Osteocyte (in vitro differentiated cells): Measurements from ENCODE around the gene EXOC4. TPM values are rescaled to one million over a fixed set of nuclear protein-coding genes. Genes with fewer than 3 reads are reported as not detected.

Source experiments
- DNase-seq: peaks from one replicate; pipeline ENCODE4 v3.0.0; 2021; ENCODE audit warnings: mixed read lengths; ENCODE audit not compliant: unreplicated experiment; ENCODE audit errors: extremely low spot score
- H3K27ac Mint-ChIP-seq: one replicate; pipeline ENCODE4 v1.8.0; 2021; ENCODE audit warnings: mild to moderate bottlenecking, mixed read lengths; ENCODE audit not compliant: unreplicated experiment
- H3K27me3 Mint-ChIP-seq: one replicate; pipeline ENCODE4 v1.8.0; 2021; ENCODE audit warnings: mixed read lengths; ENCODE audit not compliant: unreplicated experiment
- H3K36me3 Mint-ChIP-seq: one replicate; pipeline ENCODE4 v1.8.0; 2021; ENCODE audit warnings: mixed read lengths; ENCODE audit not compliant: unreplicated experiment
- H3K4me1 Mint-ChIP-seq: one replicate; pipeline ENCODE4 v1.8.0; 2021; ENCODE audit warnings: mixed read lengths; ENCODE audit not compliant: unreplicated experiment
- H3K4me3 Mint-ChIP-seq: one replicate; pipeline ENCODE4 v1.8.0; 2021; ENCODE audit warnings: mild to moderate bottlenecking, moderate library complexity, mixed read lengths; ENCODE audit not compliant: unreplicated experiment
- H3K9me3 Mint-ChIP-seq: one replicate; pipeline ENCODE4 v1.8.0; 2021; ENCODE audit warnings: mixed read lengths; ENCODE audit not compliant: unreplicated experiment
- CTCF ChIP-seq: fragments of 200-600 bp; sonication (generic); IDR thresholded peaks from 2 replicates; pipeline ENCODE4 v1.5.0; 2021; ENCODE audit warnings: antibody characterized with exemption, mild to moderate bottlenecking, moderate library complexity
- total RNA-seq: library from RNA; stranded (reverse); gene quantifications from 2 replicates; pipeline ENCODE4 v1.2.1, GENCODE V29; 2021

EXOC4 gene
- total RNA-seq, 1 donor from 2014 or later = 99.9 TPM

DNA sequence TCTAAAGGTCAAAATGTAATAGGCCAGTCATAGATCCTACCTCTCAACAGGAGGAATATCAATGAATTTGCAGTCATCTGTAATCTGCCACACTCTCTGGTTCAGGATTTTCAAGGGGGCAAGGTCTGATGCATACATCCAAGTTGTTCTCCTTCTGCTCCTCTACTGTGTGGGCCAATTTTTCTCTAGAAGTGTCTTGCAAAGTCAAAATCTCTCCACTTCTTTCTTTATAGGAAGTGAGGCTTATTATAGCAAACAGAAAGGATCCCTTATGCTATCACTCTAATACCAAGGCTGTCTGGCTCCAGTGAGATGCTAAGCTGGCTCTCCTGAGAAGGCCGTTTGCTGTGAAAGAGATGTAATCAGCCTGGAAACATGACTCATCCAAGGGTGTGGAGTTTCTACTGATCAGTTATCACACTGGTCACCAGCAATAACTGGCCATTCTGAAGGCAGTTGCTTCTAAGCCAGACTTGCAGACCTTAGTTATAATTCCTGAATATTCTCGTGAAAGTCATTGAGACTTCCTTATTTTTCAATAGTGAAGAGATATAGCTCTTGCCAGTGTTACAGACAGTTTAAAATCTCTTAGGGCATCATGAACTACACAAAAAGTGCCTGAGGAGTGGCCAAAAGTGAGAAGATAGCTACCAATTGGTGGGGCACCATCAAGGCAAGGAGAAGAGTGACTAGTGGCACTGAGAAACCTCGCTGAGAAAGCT, 831.0 kb downstream of the EXOC4 start:
- peaks cover 13% of the 10 kb centered on the region for H3K9me3 Mint-ChIP-seq
- DNase-seq = no peak

DNA sequence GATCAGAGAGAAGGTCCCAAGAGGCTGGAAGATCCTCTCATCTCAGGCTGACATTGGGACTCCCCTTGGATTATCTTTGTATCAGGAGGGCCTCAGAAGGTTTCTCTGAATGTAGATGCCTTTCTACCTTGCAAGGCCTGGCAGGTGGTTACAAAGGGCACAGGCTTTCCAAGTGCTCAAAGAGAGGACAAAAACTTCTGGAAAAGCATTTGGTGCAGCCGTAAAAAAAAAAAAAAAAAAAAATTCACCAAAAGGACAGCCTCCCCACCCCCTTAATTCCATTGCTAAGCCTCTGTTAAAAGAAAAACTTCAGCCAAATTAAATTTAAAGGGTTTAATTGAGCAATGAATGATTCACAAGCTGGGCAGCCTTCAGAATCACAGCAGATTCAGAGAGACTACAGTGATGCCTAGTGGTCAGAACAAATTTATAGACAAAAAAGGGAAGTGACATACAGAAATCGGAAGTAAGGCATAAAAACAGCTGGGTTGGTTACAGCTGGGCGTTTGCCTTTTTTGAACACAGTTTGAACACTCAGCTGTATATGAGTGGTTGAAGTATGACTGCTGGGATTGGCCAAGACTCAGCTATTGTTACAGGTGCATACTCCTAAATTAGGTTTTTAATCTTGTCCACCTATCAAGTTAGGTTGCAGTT, 831.7 kb downstream of the EXOC4 start:
- H3K36me3 Mint-ChIP-seq = peaks cover 3% of the 10 kb centered on the region
- H3K9me3 Mint-ChIP-seq = peaks cover 20% of the 10 kb centered on the region
- H3K27ac Mint-ChIP-seq = no peak overlapping the region
- no peak overlapping the region for H3K4me3 Mint-ChIP-seq
- H3K27me3 Mint-ChIP-seq = no peaks in the 10 kb centered on the region
- TF ChIP-seq CTCF = no peak
- DNase-seq = no peak
- no peaks in the 10 kb centered on the region for H3K4me1 Mint-ChIP-seq

More for the DNA sequence above, 831.0 kb downstream of the EXOC4 start:
- Mint-ChIP-seq H3K4me1 (no peaks in the 10 kb centered on the region), H3K4me3 (no peak overlapping the region), H3K27me3 (no peaks in the 10 kb centered on the region), H3K27ac (no peak overlapping the region), H3K36me3 (peaks cover 2% of the 10 kb centered on the region)
- no peak for TF ChIP-seq CTCF

GRCh38 chr7:134085311-134085710, 832.4 kb downstream of the EXOC4 start:
- no peaks in the 10 kb centered on the region for H3K4me1 Mint-ChIP-seq
- H3K27me3 Mint-ChIP-seq = no peaks in the 10 kb centered on the region

GRCh38 chr7:134086998-134087735, 834.3 kb downstream of the EXOC4 start:
- peaks cover 29% of the 10 kb centered on the region for H3K9me3 Mint-ChIP-seq
- no peaks in the 10 kb centered on the region for H3K4me1 Mint-ChIP-seq
- H3K4me3 Mint-ChIP-seq = no peak overlapping the region
- H3K27ac Mint-ChIP-seq = no peak overlapping the region
- no peaks in the 10 kb centered on the region for H3K27me3 Mint-ChIP-seq
- H3K36me3 Mint-ChIP-seq = peaks cover 3% of the 10 kb centered on the region
- TF ChIP-seq CTCF = no peak
- no peak for DNase-seq

More at GRCh38 chr7:134085311-134085710, 832.4 kb downstream of the EXOC4 start:
- no peak overlapping the region for H3K27ac Mint-ChIP-seq
- no peak for TF ChIP-seq CTCF
- H3K9me3 Mint-ChIP-seq = peaks cover 27% of the 10 kb centered on the region
- no peak for DNase-seq
- H3K36me3 Mint-ChIP-seq = peaks cover 3% of the 10 kb centered on the region
- H3K4me3 Mint-ChIP-seq = no peak overlapping the region

DNA sequence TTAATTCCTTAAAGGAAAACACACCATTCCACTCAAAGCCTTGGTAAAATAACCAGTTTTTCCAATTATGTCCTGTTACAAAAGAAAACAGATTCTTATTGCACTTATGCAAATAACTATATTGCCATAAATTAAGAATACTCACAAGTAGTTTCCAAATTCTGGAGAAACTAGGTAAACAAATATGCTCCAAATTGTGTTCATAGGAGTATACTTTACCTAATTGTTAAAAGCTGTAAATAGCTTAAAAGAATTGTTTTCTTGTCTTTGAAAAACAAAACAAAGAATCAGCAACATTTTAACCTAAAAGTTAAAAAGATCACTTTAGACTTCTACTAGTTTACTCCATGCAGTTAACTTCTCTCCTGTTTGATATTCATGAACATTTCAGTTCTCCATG, 835.3 kb downstream of the EXOC4 start:
- peaks cover 3% of the 10 kb centered on the region for H3K36me3 Mint-ChIP-seq
- no peak for TF ChIP-seq CTCF
- no peaks in the 10 kb centered on the region for H3K4me1 Mint-ChIP-seq
- DNase-seq = no peak
- H3K4me3 Mint-ChIP-seq = no peak overlapping the region
- no peak overlapping the region for H3K27ac Mint-ChIP-seq
- peaks cover 34% of the 10 kb centered on the region for H3K9me3 Mint-ChIP-seq
- no peaks in the 10 kb centered on the region for H3K27me3 Mint-ChIP-seq
